Right lobe of liver (tissue), 4 donors: Measurements from ENCODE around the gene TMEM218.
A peak's percentile ranks its signal among the peaks of the same experiment; 100 is the strongest.

Experiments used
- CTCF ChIP-seq, 4 donors: fragments of 200-600 bp in 3 of 4; fragments of 450-650 bp in 1 of 4; IDR thresholded peaks; one replicate each; pipeline versions ENCODE4 v1.5.1 to v1.8.0; 2016 to 2022; ENCODE audit warnings: antibody characterized with exemption in 4 of 4, mild to moderate bottlenecking in 2 of 4
- POLR2A ChIP-seq: fragments of 450-650 bp; IDR thresholded peaks from one replicate; pipeline ENCODE4 v1.6.1; 2017; ENCODE audit warnings: antibody characterized with exemption, mild to moderate bottlenecking
- donor health status: DM: no; HTN: no; CAD: no.
- donor health status: DM: no; HTN: no; CAD: no.
- donor health status: DM: no; HTN: yes; CAD: no.

- TF ChIP-seq CTCF (IDR thresholded peaks at IDR 0.05), result peak; percentile 53 to 66 (median 64)
- no peak for TF ChIP-seq POLR2A
Measured at GRCh38 chr11:125123947-125124617, 12.7 kb upstream of the TMEM218 start.
